ENCODE data around the gene MCTP2.
"Not testable (repeated sequence)": the region's sequence is repeated elsewhere in the genome, so short reads cannot be mapped to it uniquely, and the experiment has no call there.

Gene MCTP2

DNA sequence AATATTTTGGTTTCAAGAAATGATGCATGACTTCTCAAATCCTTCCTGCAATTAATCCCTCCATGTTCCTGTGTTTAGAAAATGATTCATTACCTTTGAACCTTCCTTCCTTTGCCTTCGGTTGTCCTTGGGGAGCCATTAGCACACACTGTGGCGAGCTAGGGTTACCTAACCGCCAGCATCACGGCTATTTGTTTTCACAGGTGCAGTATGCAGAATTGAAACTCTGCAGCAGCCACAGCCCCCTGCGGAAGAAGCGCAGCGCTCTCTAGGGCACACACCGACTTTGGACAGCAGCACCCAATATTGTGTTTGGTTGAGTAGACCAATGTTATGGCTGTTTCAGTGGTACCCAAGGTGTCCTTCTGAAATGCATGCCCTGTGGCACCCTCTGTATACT, 247.4 kb downstream of the MCTP2 start:
- TF ChIP-seq, protein P1, sequence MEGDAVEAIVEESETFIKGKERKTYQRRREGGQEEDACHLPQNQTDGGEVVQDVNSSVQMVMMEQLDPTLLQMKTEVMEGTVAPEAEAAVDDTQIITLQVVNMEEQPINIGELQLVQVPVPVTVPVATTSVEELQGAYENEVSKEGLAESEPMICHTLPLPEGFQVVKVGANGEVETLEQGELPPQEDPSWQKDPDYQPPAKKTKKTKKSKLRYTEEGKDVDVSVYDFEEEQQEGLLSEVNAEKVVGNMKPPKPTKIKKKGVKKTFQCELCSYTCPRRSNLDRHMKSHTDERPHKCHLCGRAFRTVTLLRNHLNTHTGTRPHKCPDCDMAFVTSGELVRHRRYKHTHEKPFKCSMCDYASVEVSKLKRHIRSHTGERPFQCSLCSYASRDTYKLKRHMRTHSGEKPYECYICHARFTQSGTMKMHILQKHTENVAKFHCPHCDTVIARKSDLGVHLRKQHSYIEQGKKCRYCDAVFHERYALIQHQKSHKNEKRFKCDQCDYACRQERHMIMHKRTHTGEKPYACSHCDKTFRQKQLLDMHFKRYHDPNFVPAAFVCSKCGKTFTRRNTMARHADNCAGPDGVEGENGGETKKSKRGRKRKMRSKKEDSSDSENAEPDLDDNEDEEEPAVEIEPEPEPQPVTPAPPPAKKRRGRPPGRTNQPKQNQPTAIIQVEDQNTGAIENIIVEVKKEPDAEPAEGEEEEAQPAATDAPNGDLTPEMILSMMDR (IDR thresholded peaks at IDR 0.05; ENCODE audit: control insufficient read depth, insufficient read depth, low read depth, low read length, missing control alignments), result no peak
- no peak for DNase-seq (ENCODE audit: low read depth)
- H3K4me3 ChIP-seq (ENCODE audit: control insufficient read depth, low read depth, low read length), result no peak overlapping the region

DNA sequence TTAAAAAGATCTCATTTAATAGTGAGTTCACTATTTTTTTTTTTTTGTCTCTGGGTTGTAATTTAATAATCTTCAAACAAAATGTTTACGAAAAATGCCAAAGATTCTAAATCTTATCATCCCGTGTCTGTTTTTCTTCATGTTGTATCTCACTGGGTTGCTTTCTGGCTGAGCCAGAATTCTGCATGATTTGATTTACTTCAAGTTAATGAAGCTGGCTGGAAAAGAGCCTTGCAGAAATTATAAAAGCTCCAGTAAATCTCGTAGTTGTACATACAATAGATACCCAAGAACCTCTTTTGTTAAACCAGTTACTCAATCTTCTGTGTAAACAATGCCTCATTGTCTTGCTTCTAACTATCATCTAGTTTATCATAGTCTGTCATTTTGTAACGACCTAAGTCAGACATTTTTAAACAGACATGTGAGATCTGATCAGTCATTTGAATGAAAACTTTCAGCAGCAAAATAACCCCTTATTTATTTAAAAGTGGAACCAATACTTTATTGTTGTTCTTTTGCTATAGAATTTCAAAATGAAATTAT, 249.0 kb downstream of the MCTP2 start:
- TF ChIP-seq, protein P1 (IDR thresholded peaks at IDR 0.05; ENCODE audit: control insufficient read depth, insufficient read depth, low read depth, low read length, missing control alignments), result no peak
- DNase-seq (ENCODE audit: low read depth), result no peak
- H3K4me3 ChIP-seq (ENCODE audit: control insufficient read depth, low read depth, low read length), result no peak overlapping the region

GRCh38 chr15:94485148-94485719, 253.9 kb downstream of the MCTP2 start:
- TF ChIP-seq, protein P1 (IDR thresholded peaks at IDR 0.05; ENCODE audit: control insufficient read depth, insufficient read depth, low read depth, low read length, missing control alignments), result no peak
- no peak for DNase-seq (ENCODE audit: low read depth)
- no peak overlapping the region for H3K4me3 ChIP-seq (ENCODE audit: control insufficient read depth, low read depth, low read length)

DNA sequence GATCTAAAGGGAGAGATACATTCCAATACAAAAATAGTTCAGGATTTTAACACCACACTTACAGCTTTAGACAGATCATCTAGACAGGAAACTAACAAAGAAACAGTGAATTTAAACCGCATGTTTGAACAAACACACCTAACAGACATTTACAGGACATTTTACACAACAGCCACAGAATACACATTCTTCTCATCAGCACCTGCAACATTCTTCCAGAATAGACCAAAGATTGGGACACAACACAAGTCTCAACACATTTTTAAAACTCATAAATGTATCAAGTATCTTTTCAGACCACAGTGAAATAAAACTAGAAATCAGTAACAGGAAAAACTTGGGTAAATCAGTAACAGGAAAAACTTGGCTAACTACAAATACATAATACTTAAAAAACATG, 256.3 kb downstream of the MCTP2 start:
- H3K4me3 ChIP-seq (ENCODE audit: control insufficient read depth, low read depth, low read length), result no peak overlapping the region
- DNase-seq (ENCODE audit: low read depth), result no peak
- TF ChIP-seq, protein P1 (IDR thresholded peaks at IDR 0.05; ENCODE audit: control insufficient read depth, insufficient read depth, low read depth, low read length, missing control alignments), result no peak

DNA sequence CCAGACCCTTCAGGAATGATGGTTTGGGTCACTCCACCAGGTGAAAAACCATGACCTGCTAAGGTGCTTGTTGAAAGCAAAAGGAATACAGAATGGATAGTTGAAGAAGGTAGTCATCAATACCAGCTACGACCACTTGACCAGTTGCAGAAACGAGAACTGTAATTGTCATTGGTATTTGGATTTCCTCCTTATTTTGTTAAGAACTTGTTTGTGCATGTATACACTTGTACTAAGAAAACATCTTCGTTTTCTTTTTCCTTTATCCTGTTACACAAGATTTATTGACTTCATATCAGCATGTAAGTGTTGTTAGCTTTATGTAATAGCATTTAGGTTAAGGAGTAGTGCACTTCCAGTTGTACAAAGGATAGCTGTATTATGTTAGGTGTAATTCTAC, 261.8 kb downstream of the MCTP2 start:
- H3K4me3 ChIP-seq (ENCODE audit: control insufficient read depth, low read depth, low read length), result no peak overlapping the region
- TF ChIP-seq, protein P1 (IDR thresholded peaks at IDR 0.05; ENCODE audit: control insufficient read depth, insufficient read depth, low read depth, low read length, missing control alignments), result no peak

GRCh38 chr15:94493586-94493985, 262.2 kb downstream of the MCTP2 start:
- DNase-seq (ENCODE audit: low read depth); H3K4me3 ChIP-seq (ENCODE audit: control insufficient read depth, low read depth, low read length): not testable (repeated sequence)

More for the DNA sequence above, 261.8 kb downstream of the MCTP2 start:
- DNase-seq (ENCODE audit: low read depth), result no peak

DNA sequence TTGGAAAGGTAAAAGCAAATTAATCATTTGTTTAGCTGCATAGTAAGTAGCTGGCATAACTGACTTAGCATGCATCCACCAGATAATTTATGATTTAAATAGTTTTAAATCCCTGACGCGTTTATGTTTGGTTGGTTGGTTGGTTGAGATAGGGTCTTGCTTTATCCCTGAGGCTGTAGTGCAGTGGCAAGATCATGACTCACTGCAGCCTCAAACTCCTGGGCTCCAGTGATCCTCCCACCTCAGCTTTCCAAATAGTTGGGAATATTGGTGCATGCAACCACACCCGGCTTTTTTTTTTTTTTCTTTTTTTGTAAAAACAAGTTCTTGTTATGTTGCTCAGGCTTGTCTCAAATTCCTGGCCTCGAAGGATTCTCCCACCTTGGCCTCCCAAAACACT, 263.4 kb downstream of the MCTP2 start:
- no peak for DNase-seq (ENCODE audit: low read depth)
- TF ChIP-seq, protein P1 (IDR thresholded peaks at IDR 0.05; ENCODE audit: control insufficient read depth, insufficient read depth, low read depth, low read length, missing control alignments), result no peak
- no peak overlapping the region for H3K4me3 ChIP-seq (ENCODE audit: control insufficient read depth, low read depth, low read length)

All from AG09309 (cell line).